ENCODE results near the gene OSBP. TPM values are rescaled to one million over a fixed set of nuclear protein-coding genes. Genes with fewer than 3 reads are reported as not detected.

Gene OSBP
- total and polyA plus RNA-seq, 4 donors, result 16.5 to 92.5 (median 36.5) TPM

GRCh38 chr11:59584294-59584693 is 31.3 kb downstream of the OSBP start:
- no peak overlapping the region for H3K4me3 ChIP-seq (ENCODE audit: low read depth in 1 of 3, low read length in 3 of 3)
- WGBS, result 98% methylated on average over 2 of the region's 2 CpGs
- H3K4me1 ChIP-seq (ENCODE audit: control insufficient read depth in 4 of 4, insufficient read depth in 4 of 4, low read length in 3 of 4), result no peaks in the 10 kb centered on the region
- no peaks in the 10 kb centered on the region for H3K27me3 ChIP-seq (ENCODE audit: control insufficient read depth in 4 of 4, insufficient read depth in 4 of 4, low read length in 3 of 4)
- no peak overlapping the region for H3K9ac ChIP-seq (ENCODE audit: low read depth in 1 of 2, low read length in 2 of 2)
- no peak for TF ChIP-seq MAX (IDR thresholded peaks at IDR 0.05)
- peaks cover 7 to 54% (median 43%) of the 10 kb centered on the region in 4 donors for H3K36me3 ChIP-seq (ENCODE audit: control insufficient read depth in 4 of 4, insufficient read depth in 3 of 4, low read depth in 1 of 4, low read length in 3 of 4)
- H3K9me3 ChIP-seq (ENCODE audit: control insufficient read depth in 4 of 4, low read length in 3 of 4), result peaks cover 0 to 7% (median 0%) of the 10 kb centered on the region in 4 donors
- DNase-seq (ENCODE audit: low spot score), result no peak
- H3K27ac ChIP-seq (ENCODE audit: low read depth in 1 of 2, low read length in 2 of 2), result no peak overlapping the region

- no peaks in the 10 kb centered on the region for H3K27me3 ChIP-seq (ENCODE audit: control insufficient read depth in 4 of 4, insufficient read depth in 4 of 4, low read length in 3 of 4)
- no peak overlapping the region for H3K4me3 ChIP-seq (ENCODE audit: low read depth in 1 of 3, low read length in 3 of 3)
- no peak overlapping the region for H3K9ac ChIP-seq (ENCODE audit: low read depth in 1 of 2, low read length in 2 of 2)
- no peak for TF ChIP-seq ATF3 (IDR thresholded peaks at IDR 0.05)
- no peak for TF ChIP-seq GABPA (IDR thresholded peaks at IDR 0.05 in 1 of 2, conservative IDR thresholded peaks at IDR 0.05 in 1 of 2)
- TF ChIP-seq ZBTB33 (IDR thresholded peaks at IDR 0.05), result no peak
- TF ChIP-seq REST (IDR thresholded peaks at IDR 0.05), result no peak
- no peak for DNase-seq (ENCODE audit: low spot score)
- H3K4me1 ChIP-seq (ENCODE audit: control insufficient read depth in 4 of 4, insufficient read depth in 4 of 4, low read length in 3 of 4), result no peaks in the 10 kb centered on the region
- 89% methylated on average over 1 of the region's 1 CpG for WGBS
- peaks cover 0 to 7% (median 0%) of the 10 kb centered on the region in 4 donors for H3K9me3 ChIP-seq (ENCODE audit: control insufficient read depth in 4 of 4, low read length in 3 of 4)
- no peak overlapping the region for H3K27ac ChIP-seq (ENCODE audit: low read depth in 1 of 2, low read length in 2 of 2)
- peaks cover 7 to 61% (median 52%) of the 10 kb centered on the region in 4 donors for H3K36me3 ChIP-seq (ENCODE audit: control insufficient read depth in 4 of 4, insufficient read depth in 3 of 4, low read depth in 1 of 4, low read length in 3 of 4)
These were observed 33.6 kb downstream of the OSBP start for GRCh38 chr11:59582006-59582405.

GRCh38 chr11:59578369-59578768 is 37.2 kb downstream of the OSBP start:
- TF ChIP-seq GABPA (IDR thresholded peaks at IDR 0.05 in 1 of 2, conservative IDR thresholded peaks at IDR 0.05 in 1 of 2) (no peak), FOXA2 (IDR thresholded peaks at IDR 0.05) (no peak), EGR1 (IDR thresholded peaks at IDR 0.05; ENCODE audit: low read depth in 2 of 2) (no peak), YY1 (IDR thresholded peaks at IDR 0.05) (no peak), ZBTB33 (IDR thresholded peaks at IDR 0.05) (no peak), CTCF (IDR thresholded peaks at IDR 0.05; ENCODE audit: low read depth, low read length, missing input control) (no peak), RXRA (IDR thresholded peaks at IDR 0.05) (no peak)
- Histone ChIP-seq H3K4me1 (ENCODE audit: control insufficient read depth in 4 of 4, insufficient read depth in 4 of 4, low read length in 3 of 4) (no peaks in the 10 kb centered on the region), H3K9me3 (ENCODE audit: control insufficient read depth in 4 of 4, low read length in 3 of 4) (no peaks in the 10 kb centered on the region), H3K27me3 (ENCODE audit: control insufficient read depth in 4 of 4, insufficient read depth in 4 of 4, low read length in 3 of 4) (no peaks in the 10 kb centered on the region), H3K27ac (ENCODE audit: low read depth in 1 of 2, low read length in 2 of 2) (no peak overlapping the region), H3K9ac (ENCODE audit: low read depth in 1 of 2, low read length in 2 of 2) (no peak overlapping the region), H3K4me3 (ENCODE audit: low read depth in 1 of 3, low read length in 3 of 3) (no peak overlapping the region), H3K36me3 (ENCODE audit: control insufficient read depth in 4 of 4, insufficient read depth in 3 of 4, low read depth in 1 of 4, low read length in 3 of 4) (peaks cover 8 to 68% (median 58%) of the 10 kb centered on the region in 4 donors)
- 98% methylated on average over 1 of the region's 1 CpG for whole genome bisulfite sequencing
- DNase-seq (ENCODE audit: low spot score), result no peak
